ENCODE measurements around the gene ZNF471. TPM values are rescaled to one million over a fixed set of nuclear protein-coding genes. Genes with fewer than 3 reads are reported as not detected.

ZNF471 gene
- total RNA-seq, 1 donor from 2014 or later, result 2.4 TPM

DNA sequence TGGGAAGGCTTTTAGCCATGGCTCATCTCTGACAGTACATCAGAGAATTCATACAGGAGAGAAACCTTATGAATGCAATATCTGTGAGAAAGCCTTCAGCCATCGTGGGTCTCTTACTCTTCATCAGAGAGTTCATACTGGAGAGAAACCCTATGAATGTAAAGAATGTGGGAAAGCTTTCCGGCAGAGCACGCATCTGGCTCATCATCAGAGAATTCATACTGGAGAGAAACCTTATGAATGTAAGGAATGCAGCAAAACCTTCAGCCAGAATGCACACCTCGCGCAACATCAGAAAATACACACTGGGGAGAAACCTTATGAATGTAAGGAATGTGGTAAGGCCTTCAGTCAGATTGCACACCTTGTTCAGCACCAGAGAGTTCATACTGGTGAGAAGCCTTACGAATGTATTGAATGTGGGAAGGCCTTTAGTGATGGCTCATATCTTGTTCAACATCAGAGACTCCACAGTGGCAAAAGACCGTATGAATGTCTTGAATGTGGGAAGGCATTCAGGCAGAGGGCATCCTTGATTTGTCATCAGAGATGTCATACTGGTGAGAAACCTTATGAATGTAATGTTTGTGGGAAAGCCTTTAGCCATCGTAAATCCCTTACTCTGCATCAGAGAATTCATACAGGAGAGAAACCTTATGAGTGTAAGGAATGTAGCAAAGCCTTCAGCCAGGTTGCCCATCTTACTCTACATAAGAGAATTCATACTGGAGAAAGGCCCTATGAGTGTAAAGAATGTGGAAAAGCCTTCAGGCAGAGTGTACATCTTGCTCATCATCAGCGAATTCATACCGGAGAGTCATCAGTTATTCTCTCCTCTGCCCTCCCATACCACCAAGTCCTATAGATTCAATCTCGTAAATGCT is 70.3 kb downstream of the ZNF471 start:
- DNase-seq, result no peak

Other genes starting within 250 kb of the ZNF471 start
- 0.79 and 0.85 TPM in 2 replicates for gene EDDM13, start 235.1 kb upstream of the ZNF471 start, total RNA-seq
- 5.4 and 7.5 TPM in 2 replicates for gene ZSCAN5A, start 193.0 kb upstream of the ZNF471 start, total RNA-seq
- gene ZNF582, start 114.3 kb upstream of the ZNF471 start, total RNA-seq, result 2.2 and 2.5 TPM in 2 replicates
- 4.0 and 6.6 TPM in 2 replicates for gene ZNF583, start 103.5 kb upstream of the ZNF471 start, total RNA-seq
- 2.7 and 3.1 TPM in 2 replicates for gene ZNF667, start 30.5 kb upstream of the ZNF471 start, total RNA-seq
- 8.0 and 8.1 TPM in 2 replicates for gene ZFP28, start 31.1 kb downstream of the ZNF471 start, total RNA-seq
- 4.1 and 5.2 TPM in 2 replicates for gene ZNF470, start 59.6 kb downstream of the ZNF471 start, total RNA-seq
- 14.7 and 19.1 TPM in 2 replicates for gene ZNF71, start 87.4 kb downstream of the ZNF471 start, total RNA-seq
- 0.17 and 0.33 TPM in 2 replicates for gene SMIM17, start 135.3 kb downstream of the ZNF471 start, total RNA-seq
- gene ZNF835, start 163.9 kb downstream of the ZNF471 start, total RNA-seq, result 0.65 and 0.68 TPM in 2 replicates